HK-2 (cell line): Measurements from ENCODE around the gene TMEM214.
A peak's percentile ranks its signal among the peaks of the same experiment; 100 is the strongest.

Experiments used
- DNase-seq: peaks from one replicate; pipeline ENCODE4 v3.0.0-alpha.2; 2018; ENCODE audit not compliant: unreplicated experiment

The TMEM214 gene

DNA sequence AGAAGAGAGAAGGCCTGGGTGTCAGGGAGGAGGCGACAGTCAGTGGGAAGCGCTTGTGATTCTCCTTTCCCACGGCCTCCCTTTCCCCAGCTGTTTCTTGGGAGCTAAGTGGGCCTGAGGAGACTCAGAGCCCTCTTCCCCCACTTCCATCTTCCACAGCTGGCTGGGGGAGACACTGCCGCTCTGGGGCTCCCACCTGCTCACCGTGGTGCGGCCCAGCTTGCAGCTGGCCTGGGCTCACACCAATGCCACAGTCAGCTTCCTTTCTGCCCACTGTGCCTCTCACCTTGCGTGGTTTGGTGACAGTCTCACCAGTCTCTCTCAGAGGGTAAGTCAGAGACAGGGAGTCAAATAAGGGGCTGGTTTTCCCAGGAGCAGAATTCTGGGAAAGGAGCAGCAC is 7.1 kb downstream of the TMEM214 start:
- no peak for DNase-seq

DNA sequence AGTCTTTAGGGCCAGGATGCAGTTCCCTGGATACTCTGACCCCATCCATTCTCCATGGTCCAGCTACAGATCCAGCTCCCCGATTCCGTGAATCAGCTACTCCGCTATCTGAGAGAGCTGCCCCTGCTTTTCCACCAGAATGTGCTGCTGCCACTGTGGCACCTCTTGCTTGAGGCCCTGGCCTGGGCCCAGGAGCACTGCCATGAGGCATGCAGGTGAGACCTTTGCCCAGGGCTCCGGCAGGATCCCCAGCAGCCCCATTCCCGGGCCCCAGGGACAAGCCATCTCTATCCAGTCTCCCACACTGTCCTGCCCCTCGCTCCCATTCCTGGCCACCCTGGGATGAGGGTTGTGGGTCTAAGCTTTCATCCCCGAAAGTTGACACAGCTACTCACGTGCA is 7.5 kb downstream of the TMEM214 start:
- no peak for DNase-seq

DNA sequence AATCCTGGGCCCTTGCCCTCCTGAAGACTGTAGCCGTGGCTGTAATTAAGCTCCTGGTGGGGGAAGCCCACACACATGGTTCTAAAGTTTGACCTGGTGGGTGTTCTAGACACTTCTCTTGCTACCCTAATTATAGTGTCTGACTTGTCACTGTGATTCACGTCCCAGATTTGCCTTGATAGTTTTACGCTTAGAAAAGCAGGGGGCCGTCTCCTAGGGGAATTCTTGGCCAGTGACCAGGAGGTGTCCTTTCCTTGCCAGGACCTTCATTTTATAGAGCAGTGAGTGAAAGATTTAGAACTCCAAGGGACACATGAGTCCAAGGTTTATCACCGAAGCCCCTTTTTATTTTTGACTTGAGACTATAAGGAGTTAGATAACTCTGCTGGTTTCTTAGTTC is 9.0 kb downstream of the TMEM214 start:
- DNase-seq: no peak

DNA sequence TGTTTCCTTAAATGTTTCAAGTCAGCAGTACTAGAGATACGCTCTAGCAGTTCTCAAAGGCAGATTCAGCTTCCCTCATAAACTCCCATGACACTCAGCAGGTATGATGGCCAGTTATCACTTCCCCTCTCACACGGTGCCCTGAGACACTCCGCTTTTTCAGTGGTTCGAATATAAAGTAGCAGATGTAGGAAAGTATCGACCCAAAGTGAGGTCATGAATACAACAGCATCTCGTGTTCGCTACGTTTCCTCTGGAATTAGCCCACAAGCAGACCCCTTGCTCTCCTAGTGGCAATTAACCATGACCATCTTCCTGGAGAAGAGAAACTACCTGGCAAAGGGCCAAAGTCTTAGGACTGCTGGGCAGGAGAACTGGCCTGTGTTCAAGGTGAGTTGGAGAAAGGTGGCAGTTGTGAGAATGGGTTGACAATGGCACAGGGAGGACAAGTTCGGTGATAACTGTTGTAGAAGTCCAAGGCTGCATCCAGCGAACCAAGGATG is 9.4 kb downstream of the TMEM214 start:
- DNase-seq: no peak

DNA sequence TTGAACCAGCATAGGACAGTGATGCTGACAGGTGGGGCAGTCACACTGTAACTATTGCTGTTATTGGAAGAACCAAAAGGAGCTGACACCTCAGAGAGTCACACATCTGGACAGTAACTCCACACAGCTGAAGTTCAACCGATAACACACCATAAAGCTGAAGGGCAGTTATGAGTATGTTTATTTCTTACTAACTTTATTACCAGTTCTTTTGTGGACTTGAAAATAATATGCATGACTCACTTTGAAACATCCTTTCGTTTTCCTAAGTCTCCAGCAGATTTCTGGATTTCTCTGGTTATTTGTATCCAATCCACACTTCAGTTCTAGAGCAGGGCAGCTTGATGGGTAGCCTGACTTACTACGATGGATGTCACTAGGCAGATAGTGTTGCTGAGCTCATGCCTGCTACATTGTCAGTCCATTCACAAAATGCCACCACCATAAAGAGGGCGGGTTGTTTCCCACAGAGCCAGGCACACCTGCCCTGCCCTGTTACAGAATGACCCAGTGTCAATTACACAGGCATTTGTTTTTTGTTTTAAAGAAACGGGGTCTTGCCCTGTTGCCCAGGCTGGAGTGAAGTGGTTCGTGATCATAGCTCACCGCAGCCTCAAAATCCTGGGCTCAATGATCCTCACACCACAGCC is 10.3 kb downstream of the TMEM214 start:
- DNase-seq: no peak

DNA sequence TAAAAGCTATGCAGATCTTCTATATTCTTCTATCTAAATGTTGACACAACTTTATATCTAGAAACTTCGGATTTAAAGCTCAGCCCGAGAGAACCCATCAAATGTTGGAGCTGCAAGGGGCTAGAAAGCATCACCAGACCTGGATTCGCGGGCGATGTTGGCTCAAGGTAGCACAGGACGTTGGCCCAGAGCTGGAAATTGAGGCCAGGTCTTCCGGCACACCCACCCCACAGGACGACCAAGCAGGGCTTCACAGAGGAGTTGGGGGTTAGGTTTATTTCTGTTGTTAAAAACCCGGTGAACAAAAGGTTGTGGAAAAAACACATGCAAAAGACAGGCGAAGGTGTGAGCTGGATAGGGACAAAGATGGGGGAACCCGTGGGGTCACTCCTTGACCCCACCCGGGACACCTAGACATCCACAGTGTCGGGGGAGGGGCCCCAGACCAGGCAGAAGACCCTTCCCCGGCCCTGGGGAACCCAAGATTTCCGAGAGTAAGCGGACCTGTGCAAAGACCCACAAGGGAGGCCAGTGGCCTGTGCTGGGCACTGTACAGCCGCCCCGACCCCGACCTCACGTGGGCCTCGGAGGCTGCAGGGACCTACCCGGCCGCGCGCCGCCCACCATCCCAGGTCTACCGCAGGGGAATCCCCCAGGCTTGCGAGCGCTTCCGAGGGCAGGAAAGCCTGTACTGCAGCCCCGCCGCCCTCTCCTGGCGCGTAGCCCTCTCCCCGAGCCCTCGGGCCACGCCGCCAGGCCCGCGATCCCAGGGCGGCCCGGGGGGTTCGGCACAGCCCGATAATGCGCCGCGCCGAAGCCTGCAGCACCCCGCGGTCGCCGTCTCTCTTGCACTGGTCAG is 16.9 kb downstream of the TMEM214 start:
- peak; percentile 72 for DNase-seq

DNA sequence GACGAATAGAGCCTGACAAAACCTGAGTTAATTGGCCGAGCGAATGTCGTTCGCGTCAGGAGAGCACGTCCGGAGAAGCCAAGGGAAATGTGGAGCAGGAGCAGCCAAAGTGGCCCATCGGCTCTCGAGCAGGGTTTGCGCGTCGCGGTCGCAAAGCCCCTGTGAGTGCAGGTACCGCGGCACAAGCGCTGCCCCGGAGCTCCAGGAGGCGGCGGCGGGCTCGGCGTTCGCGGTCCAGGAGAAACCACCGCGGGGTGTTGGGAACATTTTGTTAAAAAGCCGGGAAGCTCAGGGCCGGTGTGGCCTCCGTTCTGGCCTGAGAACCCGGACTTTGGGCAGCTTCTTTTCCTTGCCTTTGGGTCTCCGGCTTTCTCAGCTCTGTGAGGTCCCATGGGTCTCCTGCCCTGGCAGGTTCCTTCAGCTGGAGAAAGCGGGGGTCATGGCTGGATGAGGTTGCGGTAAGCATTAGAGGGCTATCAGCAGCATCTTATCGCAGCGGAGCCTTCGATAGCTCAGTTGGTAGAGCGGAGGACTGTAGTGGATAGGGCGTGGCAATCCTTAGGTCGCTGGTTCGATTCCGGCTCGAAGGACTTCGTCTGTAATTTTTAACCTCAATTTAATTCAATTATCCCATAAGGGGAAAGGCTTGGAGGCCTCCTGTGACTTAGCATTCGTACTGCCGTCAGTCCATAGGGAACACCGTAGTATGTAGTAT is 17.7 kb downstream of the TMEM214 start:
- DNase-seq: peak; percentile 96

DNA sequence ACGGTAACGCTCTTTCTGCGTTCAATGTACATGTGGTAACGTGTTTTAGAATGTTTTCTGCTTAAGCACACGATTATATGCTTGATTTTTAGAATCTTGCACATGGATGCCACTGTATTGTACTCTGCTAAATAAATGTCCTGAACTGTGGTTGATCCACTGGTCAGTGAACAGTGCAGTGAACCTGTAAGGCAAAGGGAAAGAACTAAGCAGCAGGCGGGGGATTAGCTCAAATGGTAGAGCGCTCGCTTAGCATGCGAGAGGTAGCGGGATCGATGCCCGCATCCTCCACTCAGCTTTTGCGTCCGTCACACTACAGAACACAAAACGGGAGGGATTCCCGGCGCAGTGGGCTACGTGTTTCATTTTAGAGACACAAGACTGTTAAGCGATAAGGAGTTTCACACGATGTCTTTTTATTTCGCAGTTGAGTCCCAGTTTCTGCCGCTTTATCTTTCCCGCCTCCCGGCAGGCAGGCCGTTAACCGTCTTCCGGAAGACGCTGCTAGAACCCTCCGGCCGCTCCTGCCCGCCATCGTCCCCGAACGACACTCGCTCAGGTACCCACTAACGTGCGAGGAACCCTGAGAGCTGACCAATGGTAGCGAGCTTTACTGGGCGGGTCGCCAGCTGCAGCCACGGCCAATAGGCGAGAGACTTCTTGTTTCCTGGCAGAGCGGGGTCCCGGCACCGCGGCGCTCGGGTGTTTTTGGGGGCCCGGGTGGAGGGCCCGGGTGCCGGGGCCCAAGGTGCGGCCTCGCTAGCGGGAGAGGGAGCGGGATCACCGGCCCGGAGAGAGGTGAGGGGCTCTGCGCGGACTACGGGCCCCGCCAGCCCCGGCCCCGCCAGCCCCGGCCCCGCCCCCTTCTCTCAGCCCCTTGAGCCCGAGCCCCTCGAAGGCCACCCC is 18.5 kb downstream of the TMEM214 start, which contains the start of gene AGBL5:
AGBL5 (plus strand) TSS at position 673 of the 906 bp plus-strand sequence. CDS start 1,291 bp downstream, outside the sequence.
- DNase-seq: peak; percentile 97

DNA sequence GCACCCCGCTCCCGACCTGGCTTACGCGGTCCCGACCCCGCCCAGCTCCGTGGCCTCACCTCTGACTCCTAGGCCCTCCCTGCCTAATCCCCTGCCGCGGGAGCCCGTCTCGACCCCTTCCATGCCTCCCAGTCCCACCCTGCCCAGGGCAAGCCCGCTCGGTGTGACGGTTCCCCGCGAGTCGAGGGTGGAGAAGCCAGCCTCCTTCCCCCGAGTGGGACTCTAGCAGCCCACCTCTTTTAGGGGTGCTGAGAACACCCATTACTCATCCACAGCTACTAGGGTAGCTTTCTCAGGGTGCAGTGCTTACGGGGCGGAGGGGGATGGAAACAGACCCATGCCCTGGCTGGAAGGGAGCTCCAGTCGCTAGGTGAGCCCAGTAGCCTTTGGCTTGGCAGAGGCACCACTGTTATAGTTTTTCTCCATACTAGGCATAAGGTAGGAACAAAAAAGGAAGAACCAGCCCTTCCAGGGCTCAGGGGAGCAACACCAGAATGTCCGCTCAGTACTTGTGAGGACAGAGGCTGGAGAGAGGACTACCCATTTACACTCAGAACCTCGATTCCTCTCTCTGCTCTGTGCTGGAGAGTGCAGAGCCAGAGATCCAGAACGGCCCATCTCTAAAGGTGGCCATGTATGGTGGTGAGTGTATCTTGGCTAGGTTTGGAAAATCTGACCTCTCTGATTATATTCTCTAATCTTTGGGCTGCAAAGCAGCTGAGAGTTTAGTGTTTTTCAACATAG is 19.3 kb downstream of the TMEM214 start:
- DNase-seq: no peak

DNA sequence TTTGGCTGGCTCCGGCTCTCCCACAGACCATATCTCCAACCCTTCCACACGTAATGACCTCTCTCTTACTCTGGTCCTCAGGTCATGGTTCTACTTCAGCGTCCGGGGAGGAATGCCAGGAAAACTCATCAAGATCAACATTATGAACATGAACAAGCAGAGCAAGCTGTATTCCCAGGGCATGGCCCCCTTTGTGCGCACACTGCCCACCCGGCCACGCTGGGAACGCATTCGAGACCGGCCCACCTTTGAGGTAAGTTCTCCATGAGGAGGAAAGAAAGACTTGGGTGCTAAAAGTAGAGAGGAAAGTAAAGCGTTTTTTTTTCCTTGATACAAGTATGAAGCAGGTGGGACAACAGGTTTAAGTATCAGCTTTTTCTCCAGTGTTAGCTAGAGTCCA is 20.6 kb downstream of the TMEM214 start:
- no peak for DNase-seq

DNA sequence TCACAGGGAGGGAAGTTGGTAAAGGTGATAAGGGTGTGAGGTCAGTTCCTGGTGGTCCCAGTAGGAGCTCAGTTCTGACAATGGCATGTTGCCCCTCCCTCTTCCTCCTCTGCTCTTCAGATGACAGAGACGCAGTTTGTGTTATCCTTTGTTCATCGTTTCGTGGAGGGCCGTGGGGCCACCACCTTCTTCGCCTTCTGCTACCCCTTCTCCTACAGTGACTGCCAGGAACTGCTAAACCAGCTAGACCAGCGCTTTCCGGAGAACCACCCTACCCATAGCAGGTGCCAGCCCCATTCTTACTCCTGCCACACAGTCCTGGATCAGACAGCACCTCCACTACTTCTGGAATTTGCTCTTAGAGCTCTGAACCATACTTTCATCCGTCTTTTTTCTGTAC is 21.0 kb downstream of the TMEM214 start:
- DNase-seq: no peak

DNA sequence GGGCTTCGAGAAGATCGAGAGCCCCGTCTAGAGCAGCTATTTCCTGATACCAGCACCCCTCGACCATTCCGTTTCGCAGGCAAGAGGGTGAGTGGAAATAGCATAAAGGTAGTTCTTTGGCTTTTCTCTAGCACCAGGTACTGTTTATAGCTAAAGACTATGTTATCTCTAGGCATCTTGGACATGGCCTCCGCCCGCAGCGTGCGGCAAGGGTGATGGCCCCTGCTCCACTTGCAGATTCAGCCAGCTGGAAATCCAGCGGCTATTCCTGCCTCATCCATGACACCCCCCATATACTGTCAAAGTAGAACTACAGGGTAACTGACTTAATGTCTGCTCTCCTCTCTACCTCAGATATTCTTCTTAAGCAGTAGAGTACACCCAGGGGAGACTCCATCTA is 22.0 kb downstream of the TMEM214 start:
- no peak for DNase-seq

DNA sequence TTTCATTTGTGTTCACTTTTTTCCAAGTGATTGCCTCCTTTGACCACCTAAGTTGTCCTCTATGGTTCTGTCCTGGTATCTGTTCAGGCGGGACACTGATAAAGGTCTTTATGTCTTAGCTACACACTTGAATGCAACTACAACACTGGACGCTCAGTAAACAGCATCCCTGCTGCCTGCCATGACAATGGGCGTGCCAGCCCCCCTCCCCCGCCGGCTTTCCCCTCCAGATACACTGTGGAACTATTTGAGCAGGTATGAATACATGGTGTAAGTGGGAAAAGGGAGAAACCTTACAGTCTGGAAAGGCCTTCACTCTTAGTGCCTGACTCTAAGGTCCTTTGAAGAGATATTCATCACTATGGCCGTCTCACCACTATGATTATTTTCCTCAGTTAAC is 24.4 kb downstream of the TMEM214 start:
- no peak for DNase-seq

DNA sequence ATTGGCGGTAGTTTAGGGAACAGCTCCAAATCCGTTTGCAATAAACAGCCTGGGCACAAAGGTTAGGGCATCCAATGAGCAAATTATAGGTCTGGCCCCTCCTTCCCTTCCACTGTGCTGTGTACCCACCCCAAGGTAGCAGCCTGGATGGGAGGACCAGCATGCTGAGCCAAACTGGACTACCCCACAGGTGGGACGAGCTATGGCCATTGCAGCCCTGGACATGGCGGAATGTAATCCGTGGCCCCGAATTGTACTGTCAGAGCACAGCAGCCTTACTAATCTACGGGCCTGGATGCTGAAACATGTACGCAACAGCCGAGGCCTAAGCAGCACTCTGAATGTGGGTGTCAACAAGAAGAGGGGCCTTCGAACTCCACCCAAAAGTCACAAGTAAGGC is 25.4 kb downstream of the TMEM214 start:
- no peak for DNase-seq

DNA sequence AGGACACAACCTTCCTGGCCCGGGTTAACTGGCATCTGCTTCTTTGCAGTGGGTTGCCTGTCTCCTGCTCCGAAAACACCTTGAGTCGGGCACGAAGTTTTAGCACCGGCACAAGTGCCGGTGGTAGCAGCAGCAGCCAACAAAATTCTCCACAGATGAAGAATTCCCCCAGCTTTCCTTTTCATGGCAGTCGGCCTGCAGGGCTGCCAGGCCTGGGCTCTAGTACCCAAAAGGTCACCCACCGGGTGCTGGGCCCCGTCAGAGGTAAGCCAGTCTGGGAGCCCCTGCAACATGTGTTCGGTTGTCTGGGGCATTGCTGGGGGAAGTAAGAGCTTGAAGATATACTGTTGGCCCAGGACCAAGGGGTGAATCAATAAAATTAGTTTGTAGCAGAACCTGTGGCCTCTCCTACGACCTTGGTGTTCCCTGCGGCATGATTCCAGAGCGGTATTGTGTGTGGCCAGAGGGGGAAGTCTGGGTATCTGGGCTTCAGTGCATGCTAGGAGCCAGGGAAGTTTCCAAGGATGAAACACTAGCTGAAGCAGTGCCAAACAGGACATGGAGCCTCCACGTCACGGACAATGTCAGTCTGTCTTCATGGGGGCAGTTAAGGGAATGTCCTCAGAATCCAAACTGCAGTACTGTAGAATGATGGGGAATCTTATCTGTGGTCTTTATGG is 26.5 kb downstream of the TMEM214 start:
- no peak for DNase-seq

DNA sequence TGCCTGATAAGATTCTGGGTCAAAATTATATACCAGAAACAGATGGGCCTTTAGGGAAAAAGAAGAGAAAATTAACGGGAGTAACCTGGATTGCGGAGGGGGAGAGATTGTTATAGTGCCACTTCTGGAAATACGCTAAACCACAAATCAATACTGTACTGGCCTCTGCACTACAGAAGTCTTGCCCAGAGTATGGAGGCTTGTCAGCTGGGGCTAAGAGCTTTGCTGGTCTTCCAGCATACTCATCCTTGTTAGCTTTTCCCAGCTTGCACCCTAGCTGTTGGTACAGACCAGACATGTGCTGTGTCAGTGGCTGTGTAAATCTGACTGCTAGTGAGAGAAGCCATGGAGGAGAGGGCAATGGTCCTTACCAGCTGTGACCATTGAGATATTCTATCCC is 27.6 kb downstream of the TMEM214 start:
- DNase-seq: no peak

DNA sequence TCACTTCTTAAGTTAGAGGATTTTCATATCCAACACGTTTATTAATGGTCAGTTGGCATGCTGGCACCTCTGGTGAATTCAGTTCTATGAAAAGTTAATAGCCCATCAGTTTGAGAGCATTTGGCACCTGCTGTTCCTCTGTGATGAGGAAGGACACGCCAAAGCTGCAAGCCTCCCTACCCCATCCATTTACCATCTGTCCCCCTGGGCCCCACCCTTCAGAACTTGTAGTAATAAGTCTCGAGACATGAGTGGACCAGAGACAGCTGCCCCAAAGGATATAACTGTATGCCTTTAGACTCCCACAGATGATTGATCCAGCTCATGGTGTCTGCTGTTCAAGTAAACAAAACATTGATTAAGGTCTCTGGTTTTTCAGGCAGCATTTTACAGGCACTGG is 32.4 kb downstream of the TMEM214 start:
- DNase-seq: no peak

DNA sequence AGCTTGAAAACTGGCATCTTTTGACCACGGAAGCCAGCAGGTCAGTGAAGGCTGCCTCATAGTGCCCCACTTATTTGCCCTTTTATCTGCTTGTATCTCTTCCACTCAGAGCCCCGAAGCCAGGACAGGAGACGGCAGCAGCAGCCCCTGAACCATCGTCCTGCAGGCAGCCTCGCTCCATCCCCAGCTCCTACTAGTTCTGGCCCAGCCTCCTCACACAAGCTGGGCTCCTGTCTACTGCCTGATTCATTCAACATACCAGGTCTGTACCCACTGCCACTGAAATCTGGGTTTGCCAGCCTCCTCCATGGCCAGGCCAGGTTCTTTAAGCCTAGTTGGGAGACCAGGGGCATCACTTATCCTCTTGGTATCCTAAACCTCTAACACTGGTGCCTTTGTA is 34.6 kb downstream of the TMEM214 start:
- DNase-seq: no peak

DNA sequence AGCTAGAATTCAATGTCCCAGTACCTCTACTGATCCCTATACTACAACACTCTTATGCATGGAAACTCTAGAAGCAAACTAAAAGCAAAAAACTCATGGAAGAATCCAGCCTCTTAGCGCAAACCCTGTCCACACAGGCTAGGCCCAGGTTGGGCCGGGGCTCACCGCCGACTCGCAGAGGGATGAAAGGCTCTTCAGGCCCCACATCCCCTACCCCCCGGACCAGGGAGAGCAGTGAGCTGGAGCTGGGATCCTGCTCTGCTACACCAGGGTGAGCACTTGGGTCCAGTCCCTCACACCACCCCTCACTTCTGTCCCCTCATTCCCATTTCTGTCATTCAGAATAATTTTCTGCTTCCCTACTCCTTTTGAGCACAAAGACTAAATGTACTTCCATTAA is 36.7 kb downstream of the TMEM214 start:
- no peak for DNase-seq

DNA sequence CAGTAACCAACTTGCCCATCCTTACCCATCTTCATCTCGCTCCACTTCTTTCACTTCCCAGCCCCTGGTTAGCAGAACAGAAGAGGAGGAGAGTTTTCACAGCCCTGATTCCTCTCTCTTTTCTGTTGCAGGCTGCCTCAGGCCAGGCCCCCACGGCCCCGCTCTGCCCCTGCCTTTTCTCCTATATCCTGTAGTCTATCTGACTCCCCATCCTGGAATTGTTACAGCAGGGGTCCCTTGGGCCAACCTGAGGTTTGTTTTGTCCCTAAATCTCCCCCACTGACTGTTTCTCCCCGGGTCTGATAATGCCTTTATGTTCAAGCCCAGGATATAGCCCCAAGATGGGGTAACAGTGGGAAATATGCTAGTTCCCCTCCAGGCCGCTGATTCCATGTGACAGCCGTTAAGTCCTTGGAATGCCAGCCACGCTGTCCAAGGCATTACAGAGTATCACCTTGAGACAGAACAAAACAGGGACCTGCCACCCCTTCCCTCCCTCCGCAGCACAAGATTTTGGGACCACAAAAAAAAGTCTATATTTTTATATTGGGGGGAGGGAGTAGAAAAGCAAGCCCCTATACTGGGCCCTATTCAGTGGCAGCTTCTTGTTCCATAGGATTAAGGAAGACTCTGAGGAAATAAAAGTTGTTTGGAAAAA is 37.3 kb downstream of the TMEM214 start:
- DNase-seq: no peak
